Measurements from ENCODE around the gene CLDN18. TPM values are rescaled to one million over a fixed set of nuclear protein-coding genes. Genes with fewer than 3 reads are reported as not detected.

Gene CLDN18
- total RNA-seq, 2 donors from 2014 or later = 0.57 TPM; not detected in 1

GRCh38 chr3:137992592-137992991, 17.4 kb upstream of the CLDN18 start:
- H3K9me3 ChIP-seq = no peaks in the 10 kb centered on the region
- H3K4me1 ChIP-seq (replicated peaks) = no peaks in the 10 kb centered on the region
- no peak for TF ChIP-seq CTCF (IDR thresholded peaks at IDR 0.05)
- H3K36me3 ChIP-seq = no peaks in the 10 kb centered on the region
- intact Hi-C loops (cut with DNase I) = no loop called here
- DNase-seq (ENCODE audit: low spot score) = no peak
- WGBS = 77% methylated on average over 4 of the region's 4 CpGs
- H3K27me3 ChIP-seq (replicated peaks; ENCODE audit: insufficient read depth) = no peaks in the 10 kb centered on the region
- H3K4me3 ChIP-seq = no peak overlapping the region
- H3K27ac ChIP-seq = no peak overlapping the region

GRCh38 chr3:137998121-137999042, 11.6 kb upstream of the CLDN18 start:
- H3K36me3 ChIP-seq = no peaks in the 10 kb centered on the region
- intact Hi-C loops (cut with DNase I) = no loop called here
- H3K9me3 ChIP-seq = no peaks in the 10 kb centered on the region
- no peaks in the 10 kb centered on the region for H3K27me3 ChIP-seq (replicated peaks; ENCODE audit: insufficient read depth)
- no peak overlapping the region for H3K4me3 ChIP-seq
- H3K27ac ChIP-seq = no peak overlapping the region
- H3K4me1 ChIP-seq (replicated peaks) = no peaks in the 10 kb centered on the region
- no peak for DNase-seq (ENCODE audit: low spot score)
- TF ChIP-seq POLR2AphosphoS5 (IDR thresholded peaks at IDR 0.05) = no peak
- TF ChIP-seq CTCF (IDR thresholded peaks at IDR 0.05) = no peak
- no peak for TF ChIP-seq POLR2A (IDR thresholded peaks at IDR 0.05)
- WGBS = 94% methylated on average over 18 of the region's 18 CpGs

GRCh38 chr3:138003069-138003468, 6.9 kb upstream of the CLDN18 start:
- 55% methylated on average over 2 of the region's 2 CpGs for WGBS

GRCh38 chr3:138005627-138006026, 4.3 kb upstream of the CLDN18 start:
- TF ChIP-seq POLR2AphosphoS5 (IDR thresholded peaks at IDR 0.05) (no peak), POLR2A (IDR thresholded peaks at IDR 0.05) (no peak), CTCF (IDR thresholded peaks at IDR 0.05) (no peak)
- Histone ChIP-seq H3K27me3 (replicated peaks; ENCODE audit: insufficient read depth) (no peaks in the 10 kb centered on the region), H3K9me3 (no peaks in the 10 kb centered on the region), H3K4me3 (no peak overlapping the region), H3K4me1 (replicated peaks) (no peaks in the 10 kb centered on the region), H3K27ac (no peak overlapping the region), H3K36me3 (no peaks in the 10 kb centered on the region)
- DNase-seq (ENCODE audit: low spot score) = no peak
- intact Hi-C loops (cut with DNase I) = no loop called here

More at GRCh38 chr3:138003069-138003468, 6.9 kb upstream of the CLDN18 start:
- no peaks in the 10 kb centered on the region for H3K9me3 ChIP-seq
- no peak for DNase-seq (ENCODE audit: low spot score)
- TF ChIP-seq CTCF (IDR thresholded peaks at IDR 0.05) = no peak
- TF ChIP-seq POLR2A (IDR thresholded peaks at IDR 0.05) = no peak
- no peak for TF ChIP-seq POLR2AphosphoS5 (IDR thresholded peaks at IDR 0.05)
- no peak overlapping the region for H3K27ac ChIP-seq
- intact Hi-C loops (cut with DNase I) = no loop called here
- no peaks in the 10 kb centered on the region for H3K4me1 ChIP-seq (replicated peaks)
- H3K4me3 ChIP-seq = no peak overlapping the region
- no peaks in the 10 kb centered on the region for H3K36me3 ChIP-seq
- H3K27me3 ChIP-seq (replicated peaks; ENCODE audit: insufficient read depth) = no peaks in the 10 kb centered on the region

GRCh38 chr3:138007898-138008297, 2.1 kb upstream of the CLDN18 start:
- no peaks in the 10 kb centered on the region for H3K27me3 ChIP-seq (replicated peaks; ENCODE audit: insufficient read depth)
- 29% methylated on average over 1 of the region's 1 CpG for WGBS
- TF ChIP-seq CTCF (IDR thresholded peaks at IDR 0.05) = no peak
- no peak for TF ChIP-seq POLR2A (IDR thresholded peaks at IDR 0.05)
- no peak for TF ChIP-seq POLR2AphosphoS5 (IDR thresholded peaks at IDR 0.05)

More at GRCh38 chr3:138007898-138008297, 2.1 kb upstream of the CLDN18 start:
- no peaks in the 10 kb centered on the region for H3K9me3 ChIP-seq
- intact Hi-C loops (cut with DNase I) = no loop called here
- DNase-seq (ENCODE audit: low spot score) = no peak
- no peak overlapping the region for H3K27ac ChIP-seq
- no peaks in the 10 kb centered on the region for H3K4me1 ChIP-seq (replicated peaks)
- no peaks in the 10 kb centered on the region for H3K36me3 ChIP-seq
- no peak overlapping the region for H3K4me3 ChIP-seq

Data from prostate gland (tissue), 2 donors.